PC-3 (cell line): Measurements from ENCODE around the gene MAB21L2. TPM values are rescaled to one million over a fixed set of nuclear protein-coding genes. Genes with fewer than 3 reads are reported as not detected.

Source experiments
- ATAC-seq: fragments of 200-7000 bp; cut with Tn5 transposase; 2 replicates; pipeline ENCODE4 v1.9.1; 2020; ENCODE audit warnings: mild to moderate bottlenecking, moderate library complexity
- BruUV-seq: library from RNA; stranded (reverse); fragments of 400-500 nt; replicated peaks from 2 replicates; lab custom pipeline; 2021; lab: Mats Ljungman, UMichigan
- CTCF ChIA-PET: fragments of 300-600 bp; sonication (Branson Sonifier 250); formaldehyde crosslinking; loops from one replicate; lab custom pipeline; 2022; ENCODE audit warnings: antibody characterized with exemption; lab: Charles Lee
- POLR2A ChIA-PET: fragments of 300-600 bp; sonication (Branson Sonifier 250); formaldehyde crosslinking; loops from one replicate; lab custom pipeline; 2022; ENCODE audit warnings: antibody characterized with exemption; ENCODE audit not compliant: unreplicated experiment; lab: Charles Lee
- DNase-seq: peaks from one replicate; pipeline ENCODE4 v3.0.0-alpha.2; 2015
- H2AFZ ChIP-seq: fragments of 300-600 bp; sonication (generic); 2 replicates; pipeline ENCODE4 v1.6.0; 2016; ENCODE audit warnings: antibody characterized with exemption, low read length
- H3F3A ChIP-seq: fragments of 300-600 bp; sonication (generic); one replicate; pipeline ENCODE4 v1.6.0; 2017; ENCODE audit warnings: antibody characterized with exemption, low read length, control low read depth, mild to moderate bottlenecking; ENCODE audit not compliant: unreplicated experiment
- H3K27ac ChIP-seq: fragments of 300-600 bp; sonication (generic); 2 replicates; pipeline ENCODE4 v1.5.1; 2016; ENCODE audit warnings: mild to moderate bottlenecking, low read length
- H3K27me3 ChIP-seq: fragments of 300-600 bp; sonication (generic); 2 replicates; pipeline ENCODE4 v1.6.1; 2016; ENCODE audit warnings: low read length, mixed read lengths
- H3K36me3 ChIP-seq: fragments of 300-600 bp; sonication (generic); 2 replicates; pipeline ENCODE4 v1.6.1; 2016; ENCODE audit warnings: low read depth, mixed run types, low read length, mixed read lengths
- H3K4me1 ChIP-seq: fragments of 300-600 bp; sonication (generic); 2 replicates; pipeline ENCODE4 v1.5.1; 2016; ENCODE audit warnings: low read length; ENCODE audit not compliant: insufficient read depth
- H3K4me2 ChIP-seq: fragments of 300-600 bp; sonication (generic); 2 replicates; pipeline ENCODE4 v1.6.0; 2016; ENCODE audit warnings: low read length
- H3K4me3 ChIP-seq: fragments of 300-600 bp; sonication (generic); 2 replicates; pipeline ENCODE4 v1.5.1; 2016; ENCODE audit warnings: mild to moderate bottlenecking, low read length, mixed read lengths
- H3K79me2 ChIP-seq: fragments of 300-600 bp; sonication (generic); 2 replicates; pipeline ENCODE4 v1.6.1; 2017; ENCODE audit warnings: low read length, mixed read lengths
- H3K9ac ChIP-seq: fragments of 300-600 bp; sonication (generic); 2 replicates; pipeline ENCODE4 v1.6.0; 2016; ENCODE audit warnings: mild to moderate bottlenecking, low read length
- H3K9me2 ChIP-seq: fragments of 300-600 bp; sonication (generic); replicated peaks from 2 replicates; pipeline ENCODE4 v1.6.1; 2016; ENCODE audit warnings: mixed run types, low read length, mixed read lengths
- H3K9me3 ChIP-seq: fragments of 300-600 bp; sonication (generic); 2 replicates; pipeline ENCODE4 v1.6.1; 2016; ENCODE audit warnings: low read length, mixed read lengths
- H4K20me1 ChIP-seq: fragments of 300-600 bp; sonication (generic); 2 replicates; pipeline ENCODE4 v1.6.1; 2016; ENCODE audit warnings: low read length, mixed read lengths
- CTCF ChIP-seq: fragments of 300-600 bp; sonication (generic); conservative IDR thresholded peaks from 2 replicates; pipeline ENCODE4 v1.5.1; 2017; ENCODE audit warnings: antibody characterized with exemption, low read depth, mild to moderate bottlenecking, low read length
- EZH2 ChIP-seq: fragments of 300-600 bp; sonication (generic); IDR thresholded peaks from one replicate; pipeline ENCODE4 v1.6.1; 2017; ENCODE audit warnings: antibody characterized with exemption, mild to moderate bottlenecking, low read length; ENCODE audit not compliant: unreplicated experiment
- EZH2phosphoT487 ChIP-seq: fragments of 300-600 bp; sonication (generic); IDR thresholded peaks from 2 replicates; pipeline ENCODE4 v1.6.1; 2018; ENCODE audit warnings: mild to moderate bottlenecking, antibody characterized with exemption, low read length, borderline replicate concordance
- intact Hi-C: fragments of 100-400 bp; cut with micrococcal nuclease; formaldehyde crosslinking; loops from 2 replicates; pipeline ENCODE4 v1.9.0; 2023
- total RNA-seq: library from RNA; depleted of rRNA; stranded (reverse); fragments of >200 nt; gene quantifications from 2 replicates; pipeline ENCODE4 v1.2.3, GENCODE V29; 2014

Gene MAB21L2
- total RNA-seq, 1 experiment from 2014 or later = not detected

- no peaks in the 10 kb centered on the region for H3K36me3 ChIP-seq
- no peak overlapping the region for H2AFZ ChIP-seq
- ChIA-PET POLR2A (no interaction called here), CTCF (no interaction called here)
- H3K4me1 ChIP-seq = no peaks in the 10 kb centered on the region; the same call in 1 of the 2 replicates
- ATAC-seq (no peak), DNase-seq (no peak)
- no peaks in the 10 kb centered on the region for H3F3A ChIP-seq
- H3K4me2 ChIP-seq = no peak overlapping the region
- no peaks in the 10 kb centered on the region for H3K9me2 ChIP-seq
- H3K9me3 ChIP-seq = no peaks in the 10 kb centered on the region
- H3K79me2 ChIP-seq = no peaks in the 10 kb centered on the region
- no peaks in the 10 kb centered on the region for H3K27me3 ChIP-seq
- TF ChIP-seq CTCF (no peak), EZH2 (no peak), EZH2phosphoT487 (no peak)
- no peak overlapping the region for H3K9ac ChIP-seq
- BruUV-seq = no TSS peak
- H3K27ac ChIP-seq = no peak overlapping the region
- H4K20me1 ChIP-seq = no peaks in the 10 kb centered on the region
- intact Hi-C loops = no loop called here
- H3K4me3 ChIP-seq = no peak overlapping the region
Measured at GRCh38 chr4:150540536-150540935, 41.4 kb upstream of the MAB21L2 start.

GRCh38 chr4:150540959-150541360 is 41.0 kb upstream of the MAB21L2 start:
- no TSS peak for BruUV-seq
- Histone ChIP-seq H3K9me3 (no peaks in the 10 kb centered on the region), H4K20me1 (no peaks in the 10 kb centered on the region), H3K27ac (no peak overlapping the region), H3K27me3 (no peaks in the 10 kb centered on the region), H3K4me3 (no peak overlapping the region), H3K4me2 (no peak overlapping the region), H3K4me1 (no peaks in the 10 kb centered on the region; the same call in 1 of the 2 replicates), H3K79me2 (no peaks in the 10 kb centered on the region), H3K36me3 (no peaks in the 10 kb centered on the region), H2AFZ (no peak overlapping the region), H3K9me2 (no peaks in the 10 kb centered on the region), H3K9ac (no peak overlapping the region), H3F3A (no peaks in the 10 kb centered on the region)
- intact Hi-C loops = no loop called here
- POLR2A ChIA-PET = no interaction called here
- ATAC-seq (peak; percentile 53), DNase-seq (peak; percentile 7)
- no peak for TF ChIP-seq EZH2
- TF ChIP-seq EZH2phosphoT487 = no peak
- no peak for TF ChIP-seq CTCF
- CTCF ChIA-PET = no interaction called here

GRCh38 chr4:150541681-150542080 is 40.3 kb upstream of the MAB21L2 start:
- POLR2A ChIA-PET = no interaction called here
- no peaks in the 10 kb centered on the region for H4K20me1 ChIP-seq

More at GRCh38 chr4:150541681-150542080, 40.3 kb upstream of the MAB21L2 start:
- Histone ChIP-seq H3K27me3 (no peaks in the 10 kb centered on the region), H3K9me3 (no peaks in the 10 kb centered on the region), H3K9ac (no peak overlapping the region), H3K79me2 (no peaks in the 10 kb centered on the region), H3K27ac (no peak overlapping the region), H3K4me1 (no peaks in the 10 kb centered on the region; the same call in 1 of the 2 replicates), H3K9me2 (no peaks in the 10 kb centered on the region), H3K4me3 (no peak overlapping the region), H3K4me2 (no peak overlapping the region), H3F3A (no peaks in the 10 kb centered on the region), H3K36me3 (no peaks in the 10 kb centered on the region), H2AFZ (no peak overlapping the region)
- DNase-seq = no peak
- TF ChIP-seq EZH2phosphoT487 (no peak), CTCF (no peak)
- ATAC-seq = no peak
- BruUV-seq = no TSS peak
- CTCF ChIA-PET = no interaction called here
- intact Hi-C loops = no loop called here
